GM23338 (cell line): ENCODE measurements around the gene WASL. TPM values are rescaled to one million over a fixed set of nuclear protein-coding genes. Genes with fewer than 3 reads are reported as not detected.

Experiments
- ATAC-seq: fragments of 200-7000 bp; cut with Tn5 transposase; 3 replicates; pipeline ENCODE4 v1.9.1; 2020
- DNase-seq: peaks from one replicate; pipeline ENCODE4 v3.0.0-alpha.2; 2015; ENCODE audit warnings: low spot score
- H2AFZ ChIP-seq: fragments of 200-600 bp; sonication (generic); 2 replicates; pipeline ENCODE4 v1.8.0; 2016; ENCODE audit warnings: antibody characterized with exemption, mild to moderate bottlenecking, moderate library complexity
- H3F3A ChIP-seq: fragments of 200-600 bp; sonication (generic); replicated peaks from 2 replicates; pipeline ENCODE4 v1.8.0; 2017; ENCODE audit warnings: antibody characterized with exemption, mixed run types, low read depth
- H3K27ac ChIP-seq: fragments of 200-600 bp; sonication (generic); 2 replicates; pipeline ENCODE4 v1.6.1; 2016; ENCODE audit warnings: low read depth
- H3K27me3 ChIP-seq: fragments of 200-600 bp; sonication (generic); 2 replicates; pipeline ENCODE4 v1.8.0; 2016; ENCODE audit warnings: mild to moderate bottlenecking, mixed run types, moderate library complexity; ENCODE audit not compliant: insufficient read depth
- H3K36me3 ChIP-seq: fragments of 200-600 bp; sonication (generic); 2 replicates; pipeline ENCODE4 v1.8.0; 2016; ENCODE audit warnings: mild to moderate bottlenecking; ENCODE audit not compliant: insufficient read depth
- H3K4me1 ChIP-seq: fragments of 200-600 bp; sonication (generic); 2 replicates; pipeline ENCODE4 v1.8.0; 2016; ENCODE audit warnings: mild to moderate bottlenecking, moderate library complexity; ENCODE audit not compliant: insufficient read depth
- H3K4me2 ChIP-seq: fragments of 200-600 bp; sonication (generic); 2 replicates; pipeline ENCODE4 v1.7.1; 2017; ENCODE audit warnings: mixed run types
- H3K4me3 ChIP-seq: fragments of 200-600 bp; sonication (generic); 2 replicates; pipeline ENCODE4 v1.6.1; 2016; ENCODE audit warnings: mixed run types
- H3K79me2 ChIP-seq: fragments of 200-600 bp; sonication (generic); replicated peaks from 2 replicates; pipeline ENCODE4 v1.8.0; 2017; ENCODE audit warnings: mild to moderate bottlenecking; ENCODE audit not compliant: insufficient read depth
- H3K9me2 ChIP-seq: fragments of 200-600 bp; sonication (generic); 2 replicates; pipeline ENCODE4 v1.8.0; 2017; ENCODE audit not compliant: insufficient read depth
- H4K20me1 ChIP-seq: fragments of 200-600 bp; sonication (generic); replicated peaks from 2 replicates; pipeline ENCODE4 v1.8.0; 2017; ENCODE audit warnings: mild to moderate bottlenecking; ENCODE audit not compliant: insufficient read depth
- H3K27ac Mint-ChIP-seq: 2 replicates; pipeline ENCODE4 v1.8.0; 2020; ENCODE audit warnings: inconsistent platforms, mild to moderate bottlenecking, moderate library complexity, mixed read lengths
- H3K27me3 Mint-ChIP-seq: 3 replicates; pipeline ENCODE4 v1.8.0; 2022; ENCODE audit warnings: low read depth, mild to moderate bottlenecking, moderate library complexity, mixed read lengths, inconsistent platforms; ENCODE audit not compliant: insufficient read depth, poor library complexity
- H3K36me3 Mint-ChIP-seq: 3 replicates; pipeline ENCODE4 v1.8.0; 2021; ENCODE audit warnings: low read depth, mild to moderate bottlenecking, inconsistent platforms, moderate library complexity, mixed read lengths
- H3K4me1 Mint-ChIP-seq: 3 replicates; pipeline ENCODE4 v1.8.0; 2020; ENCODE audit warnings: mild to moderate bottlenecking, inconsistent platforms, mixed read lengths
- H3K4me3 Mint-ChIP-seq: 3 replicates; pipeline ENCODE4 v1.8.0; 2021; ENCODE audit warnings: moderate library complexity, mild to moderate bottlenecking, inconsistent platforms, mixed read lengths
- H3K9me3 Mint-ChIP-seq: 3 replicates; pipeline ENCODE4 v1.8.0; 2020; ENCODE audit warnings: moderate library complexity, mild to moderate bottlenecking, inconsistent platforms, mixed read lengths
- CREB1 ChIP-seq: fragments of 250-450 bp; sonication (Bioruptor Pico); IDR thresholded peaks from 2 replicates; pipeline ENCODE4 v1.5.0; 2020; ENCODE audit warnings: low read depth, mild to moderate bottlenecking, moderate library complexity
- EZH2 ChIP-seq: fragments of 200-600 bp; sonication (generic); IDR thresholded peaks from one replicate; pipeline ENCODE4 v1.8.0; 2017; ENCODE audit warnings: antibody characterized with exemption, mild to moderate bottlenecking, low read depth; ENCODE audit not compliant: unreplicated experiment
- EZH2phosphoT487 ChIP-seq: fragments of 200-600 bp; sonication (generic); IDR thresholded peaks from one replicate; pipeline ENCODE4 v1.8.1; 2018; ENCODE audit warnings: antibody characterized with exemption; ENCODE audit not compliant: unreplicated experiment
- JUNB ChIP-seq: IDR thresholded peaks from one replicate; pipeline ENCODE4 v1.6.1; 2016; ENCODE audit warnings: antibody characterized with exemption; ENCODE audit not compliant: unreplicated experiment
- POLR2AphosphoS5 ChIP-seq: IDR thresholded peaks from 2 replicates; pipeline ENCODE4 v1.6.1; 2016; ENCODE audit warnings: antibody characterized with exemption, low read depth
- STAT1 ChIP-seq: IDR thresholded peaks from one replicate; pipeline ENCODE4 v1.6.1; 2016; ENCODE audit warnings: antibody characterized with exemption; ENCODE audit not compliant: unreplicated experiment
- ZNF114 ChIP-seq: fragments of 250-450 bp; sonication (Bioruptor Pico); IDR thresholded peaks from 2 replicates; pipeline ENCODE4 v1.5.0; 2020; ENCODE audit warnings: mild to moderate bottlenecking, moderate library complexity
- ZNF331 ChIP-seq: fragments of 250-450 bp; sonication (Bioruptor Pico); IDR thresholded peaks from 2 replicates; pipeline ENCODE4 v1.5.0; 2020; ENCODE audit warnings: low read depth, mild to moderate bottlenecking, moderate library complexity
- polyA plus RNA-seq: library from polyadenylated mRNA; unstranded; fragments of >200 nt; fragmentation: Nextera tagmentation; extraction: Ambion mirVana; gene quantifications from 2 replicates; pipeline ENCODE4 v1.2.1, GENCODE V29; 2016
- total RNA-seq: library from RNA; depleted of rRNA; stranded (reverse); fragments of >200 nt; shearing (Covaris generic); gene quantifications from 2 replicates; pipeline ENCODE4 v1.2.3, GENCODE V29; 2014
- TF ChIP-seq, protein P1 (sequence below): IDR thresholded peaks from 2 replicates; pipeline ENCODE4 v1.6.1; 2016; ENCODE audit warnings: antibody characterized with exemption
- TF ChIP-seq, protein P2 (sequence below): fragments of 250-450 bp; sonication (Bioruptor Pico); IDR thresholded peaks from 2 replicates; pipeline ENCODE4 v1.5.0; 2020; ENCODE audit warnings: mild to moderate bottlenecking, moderate library complexity
- TF ChIP-seq, protein P3 (sequence below), 2 experiments: fragments of 200-600 bp in 1 of 2; sonication (generic) in 1 of 2; conservative IDR thresholded peaks; 2 replicates each; pipeline versions ENCODE4 v1.5.1 to v1.6.1; 2016 to 2017; ENCODE audit warnings: antibody characterized with exemption in 2 of 2, low read depth in 2 of 2, mild to moderate bottlenecking in 2 of 2, moderate library complexity in 1 of 2

Gene WASL
- total and polyA plus RNA-seq, 2 experiments from 2014 or later: 36.4 to 45.3 TPM

DNA sequence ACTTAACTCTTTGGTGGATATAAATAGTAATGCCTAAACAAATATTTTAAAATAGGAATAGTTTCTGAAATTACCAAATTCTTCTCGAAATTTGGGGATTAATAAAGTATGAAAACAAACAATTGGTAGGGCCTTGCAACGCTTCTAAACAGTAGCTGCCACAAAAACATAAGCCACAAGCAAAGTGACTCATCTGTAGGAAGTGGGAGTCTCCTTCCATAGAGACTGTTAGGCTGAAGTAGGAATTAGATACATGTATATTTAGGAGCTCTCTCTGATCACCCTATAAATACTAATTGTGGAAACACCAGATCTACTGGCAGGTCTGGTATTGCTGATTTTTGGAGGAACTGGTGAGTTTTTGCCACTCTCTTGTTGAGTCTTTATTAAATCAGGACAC is 98.8 kb downstream of the WASL start:
- H3K27me3 ChIP-seq: no peaks in the 10 kb centered on the region
- peak overlapping the region; percentile 63; the same call in 1 of the 2 replicates for H2AFZ ChIP-seq
- TF ChIP-seq JUNB (no peak), EZH2 (no peak), ZNF114 (CRISPR knock-in tag) (no peak), EZH2phosphoT487 (no peak), ZNF331 (CRISPR knock-in tag) (no peak), POLR2AphosphoS5 (no peak), STAT1 (no peak), CREB1 (no peak)
- TF ChIP-seq, protein P1, sequence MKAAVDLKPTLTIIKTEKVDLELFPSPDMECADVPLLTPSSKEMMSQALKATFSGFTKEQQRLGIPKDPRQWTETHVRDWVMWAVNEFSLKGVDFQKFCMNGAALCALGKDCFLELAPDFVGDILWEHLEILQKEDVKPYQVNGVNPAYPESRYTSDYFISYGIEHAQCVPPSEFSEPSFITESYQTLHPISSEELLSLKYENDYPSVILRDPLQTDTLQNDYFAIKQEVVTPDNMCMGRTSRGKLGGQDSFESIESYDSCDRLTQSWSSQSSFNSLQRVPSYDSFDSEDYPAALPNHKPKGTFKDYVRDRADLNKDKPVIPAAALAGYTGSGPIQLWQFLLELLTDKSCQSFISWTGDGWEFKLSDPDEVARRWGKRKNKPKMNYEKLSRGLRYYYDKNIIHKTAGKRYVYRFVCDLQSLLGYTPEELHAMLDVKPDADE: no peak
- TF ChIP-seq, protein P2, sequence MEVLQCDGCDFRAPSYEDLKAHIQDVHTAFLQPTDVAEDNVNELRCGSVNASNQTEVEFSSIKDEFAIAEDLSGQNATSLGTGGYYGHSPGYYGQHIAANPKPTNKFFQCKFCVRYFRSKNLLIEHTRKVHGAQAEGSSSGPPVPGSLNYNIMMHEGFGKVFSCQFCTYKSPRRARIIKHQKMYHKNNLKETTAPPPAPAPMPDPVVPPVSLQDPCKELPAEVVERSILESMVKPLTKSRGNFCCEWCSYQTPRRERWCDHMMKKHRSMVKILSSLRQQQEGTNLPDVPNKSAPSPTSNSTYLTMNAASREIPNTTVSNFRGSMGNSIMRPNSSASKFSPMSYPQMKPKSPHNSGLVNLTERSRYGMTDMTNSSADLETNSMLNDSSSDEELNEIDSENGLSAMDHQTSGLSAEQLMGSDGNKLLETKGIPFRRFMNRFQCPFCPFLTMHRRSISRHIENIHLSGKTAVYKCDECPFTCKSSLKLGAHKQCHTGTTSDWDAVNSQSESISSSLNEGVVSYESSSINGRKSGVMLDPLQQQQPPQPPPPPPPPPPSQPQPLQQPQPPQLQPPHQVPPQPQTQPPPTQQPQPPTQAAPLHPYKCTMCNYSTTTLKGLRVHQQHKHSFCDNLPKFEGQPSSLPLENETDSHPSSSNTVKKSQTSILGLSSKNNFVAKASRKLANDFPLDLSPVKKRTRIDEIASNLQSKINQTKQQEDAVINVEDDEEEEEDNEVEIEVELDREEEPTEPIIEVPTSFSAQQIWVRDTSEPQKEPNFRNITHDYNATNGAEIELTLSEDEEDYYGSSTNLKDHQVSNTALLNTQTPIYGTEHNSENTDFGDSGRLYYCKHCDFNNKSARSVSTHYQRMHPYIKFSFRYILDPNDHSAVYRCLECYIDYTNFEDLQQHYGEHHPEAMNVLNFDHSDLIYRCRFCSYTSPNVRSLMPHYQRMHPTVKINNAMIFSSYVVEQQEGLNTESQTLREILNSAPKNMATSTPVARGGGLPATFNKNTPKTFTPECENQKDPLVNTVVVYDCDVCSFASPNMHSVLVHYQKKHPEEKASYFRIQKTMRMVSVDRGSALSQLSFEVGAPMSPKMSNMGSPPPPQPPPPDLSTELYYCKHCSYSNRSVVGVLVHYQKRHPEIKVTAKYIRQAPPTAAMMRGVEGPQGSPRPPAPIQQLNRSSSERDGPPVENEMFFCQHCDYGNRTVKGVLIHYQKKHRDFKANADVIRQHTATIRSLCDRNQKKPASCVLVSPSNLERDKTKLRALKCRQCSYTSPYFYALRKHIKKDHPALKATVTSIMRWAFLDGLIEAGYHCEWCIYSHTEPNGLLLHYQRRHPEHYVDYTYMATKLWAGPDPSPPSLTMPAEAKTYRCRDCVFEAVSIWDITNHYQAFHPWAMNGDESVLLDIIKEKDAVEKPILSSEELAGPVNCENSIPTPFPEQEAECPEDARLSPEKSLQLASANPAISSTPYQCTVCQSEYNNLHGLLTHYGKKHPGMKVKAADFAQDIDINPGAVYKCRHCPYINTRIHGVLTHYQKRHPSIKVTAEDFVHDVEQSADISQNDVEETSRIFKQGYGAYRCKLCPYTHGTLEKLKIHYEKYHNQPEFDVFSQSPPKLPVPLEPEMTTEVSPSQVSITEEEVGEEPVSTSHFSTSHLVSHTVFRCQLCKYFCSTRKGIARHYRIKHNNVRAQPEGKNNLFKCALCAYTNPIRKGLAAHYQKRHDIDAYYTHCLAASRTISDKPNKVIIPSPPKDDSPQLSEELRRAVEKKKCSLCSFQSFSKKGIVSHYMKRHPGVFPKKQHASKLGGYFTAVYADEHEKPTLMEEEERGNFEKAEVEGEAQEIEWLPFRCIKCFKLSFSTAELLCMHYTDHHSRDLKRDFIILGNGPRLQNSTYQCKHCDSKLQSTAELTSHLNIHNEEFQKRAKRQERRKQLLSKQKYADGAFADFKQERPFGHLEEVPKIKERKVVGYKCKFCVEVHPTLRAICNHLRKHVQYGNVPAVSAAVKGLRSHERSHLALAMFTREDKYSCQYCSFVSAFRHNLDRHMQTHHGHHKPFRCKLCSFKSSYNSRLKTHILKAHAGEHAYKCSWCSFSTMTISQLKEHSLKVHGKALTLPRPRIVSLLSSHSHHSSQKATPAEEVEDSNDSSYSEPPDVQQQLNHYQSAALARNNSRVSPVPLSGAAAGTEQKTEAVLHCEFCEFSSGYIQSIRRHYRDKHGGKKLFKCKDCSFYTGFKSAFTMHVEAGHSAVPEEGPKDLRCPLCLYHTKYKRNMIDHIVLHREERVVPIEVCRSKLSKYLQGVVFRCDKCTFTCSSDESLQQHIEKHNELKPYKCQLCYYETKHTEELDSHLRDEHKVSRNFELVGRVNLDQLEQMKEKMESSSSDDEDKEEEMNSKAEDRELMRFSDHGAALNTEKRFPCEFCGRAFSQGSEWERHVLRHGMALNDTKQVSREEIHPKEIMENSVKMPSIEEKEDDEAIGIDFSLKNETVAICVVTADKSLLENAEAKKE (CRISPR knock-in tag): no peak
- TF ChIP-seq, protein P3, sequence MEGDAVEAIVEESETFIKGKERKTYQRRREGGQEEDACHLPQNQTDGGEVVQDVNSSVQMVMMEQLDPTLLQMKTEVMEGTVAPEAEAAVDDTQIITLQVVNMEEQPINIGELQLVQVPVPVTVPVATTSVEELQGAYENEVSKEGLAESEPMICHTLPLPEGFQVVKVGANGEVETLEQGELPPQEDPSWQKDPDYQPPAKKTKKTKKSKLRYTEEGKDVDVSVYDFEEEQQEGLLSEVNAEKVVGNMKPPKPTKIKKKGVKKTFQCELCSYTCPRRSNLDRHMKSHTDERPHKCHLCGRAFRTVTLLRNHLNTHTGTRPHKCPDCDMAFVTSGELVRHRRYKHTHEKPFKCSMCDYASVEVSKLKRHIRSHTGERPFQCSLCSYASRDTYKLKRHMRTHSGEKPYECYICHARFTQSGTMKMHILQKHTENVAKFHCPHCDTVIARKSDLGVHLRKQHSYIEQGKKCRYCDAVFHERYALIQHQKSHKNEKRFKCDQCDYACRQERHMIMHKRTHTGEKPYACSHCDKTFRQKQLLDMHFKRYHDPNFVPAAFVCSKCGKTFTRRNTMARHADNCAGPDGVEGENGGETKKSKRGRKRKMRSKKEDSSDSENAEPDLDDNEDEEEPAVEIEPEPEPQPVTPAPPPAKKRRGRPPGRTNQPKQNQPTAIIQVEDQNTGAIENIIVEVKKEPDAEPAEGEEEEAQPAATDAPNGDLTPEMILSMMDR (conservative IDR thresholded peaks at IDR 0.05; ENCODE audit: low read depth in 2 of 2): no peak
- no peaks in the 10 kb centered on the region for H3K9me2 ChIP-seq
- DNase-seq: no peak
- no peaks in the 10 kb centered on the region for H3K27me3 Mint-ChIP-seq
- no peaks in the 10 kb centered on the region for H3K79me2 ChIP-seq
- H4K20me1 ChIP-seq: no peaks in the 10 kb centered on the region
- H3K4me1 ChIP-seq: peaks cover 8% of the 10 kb centered on the region; the same call in 1 of the 2 replicates
- no peaks in the 10 kb centered on the region for H3K36me3 ChIP-seq
- no peak overlapping the region for H3K4me2 ChIP-seq
- no peak for ATAC-seq
- no peak overlapping the region for H3K4me3 Mint-ChIP-seq
- no peak overlapping the region for H3K27ac ChIP-seq
- no peaks in the 10 kb centered on the region; the same call in 2 of the 3 replicates for H3K9me3 Mint-ChIP-seq
- H3K4me1 Mint-ChIP-seq: peaks cover 29% of the 10 kb centered on the region
- no peaks in the 10 kb centered on the region for H3K36me3 Mint-ChIP-seq
- no peaks in the 10 kb centered on the region for H3F3A ChIP-seq
- H3K27ac Mint-ChIP-seq: no peak overlapping the region
- no peak overlapping the region for H3K4me3 ChIP-seq
